ENCODE measurements around the gene LRP10. TPM values are rescaled to one million over a fixed set of nuclear protein-coding genes. Genes with fewer than 3 reads are reported as not detected.
A peak's percentile ranks its signal among the peaks of the same experiment; 100 is the strongest.
"Not testable (repeated sequence)": the region's sequence is repeated elsewhere in the genome, so short reads cannot be mapped to it uniquely, and the experiment has no call there.

Gene LRP10
- total RNA-seq, 3 donors from 2014 or later: 70.1 to 97.5 (median 82.3) TPM

DNA sequence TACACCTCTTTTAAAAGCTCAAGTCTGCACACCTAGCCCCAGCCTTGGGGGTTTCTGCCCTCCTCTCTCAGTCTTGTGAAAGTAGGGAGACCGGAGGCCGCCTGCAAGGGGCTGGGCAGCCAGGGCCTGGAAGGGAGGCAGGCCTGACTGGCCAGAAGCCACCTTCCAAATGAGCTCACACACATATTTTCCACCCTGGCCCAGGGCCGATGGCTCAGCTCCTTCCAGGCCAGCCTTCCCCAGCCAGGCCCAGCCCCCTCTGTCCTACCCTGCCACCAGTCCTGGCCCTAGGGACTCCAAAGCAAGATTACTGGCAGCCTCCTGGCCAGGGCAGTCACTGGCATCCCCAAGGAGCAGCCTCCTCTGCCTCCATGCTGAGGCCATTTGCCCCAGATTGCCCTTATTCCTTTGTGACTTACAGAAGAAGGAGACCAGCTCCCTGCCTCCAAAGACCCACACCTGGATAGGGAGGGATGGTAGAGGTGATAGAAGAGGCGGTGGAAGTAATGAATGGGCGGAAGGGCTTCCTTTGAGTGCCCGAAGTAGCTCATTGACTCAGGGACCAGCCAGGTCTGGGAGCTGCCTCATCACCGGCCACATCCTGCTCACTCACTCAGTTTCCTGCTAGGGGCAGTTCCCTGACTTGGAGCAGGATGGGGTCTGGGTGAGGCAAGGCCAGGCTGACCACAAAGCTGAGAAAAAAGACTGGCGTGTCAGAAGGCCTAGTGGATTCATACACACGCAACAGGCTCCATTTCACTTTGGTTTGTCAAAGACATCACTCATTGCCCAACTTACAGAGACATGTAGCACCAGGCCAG lies 20.4 kb upstream of the LRP10 start:
- DNase-seq (ENCODE audit: low spot score in 2 of 2): peak; percentile 78 to 88
- H3K36me3 ChIP-seq: no peaks in the 10 kb centered on the region
- no peaks in the 10 kb centered on the region for H3K9me3 ChIP-seq
- H3K27me3 ChIP-seq: no peaks in the 10 kb centered on the region
- peak overlapping the region; percentile 91 to 97 for H3K27ac ChIP-seq
- peak in 2 of 3 donors; percentile 79 to 85 for TF ChIP-seq POLR2AphosphoS5 (IDR thresholded peaks at IDR 0.05)
- TF ChIP-seq, protein P1, sequence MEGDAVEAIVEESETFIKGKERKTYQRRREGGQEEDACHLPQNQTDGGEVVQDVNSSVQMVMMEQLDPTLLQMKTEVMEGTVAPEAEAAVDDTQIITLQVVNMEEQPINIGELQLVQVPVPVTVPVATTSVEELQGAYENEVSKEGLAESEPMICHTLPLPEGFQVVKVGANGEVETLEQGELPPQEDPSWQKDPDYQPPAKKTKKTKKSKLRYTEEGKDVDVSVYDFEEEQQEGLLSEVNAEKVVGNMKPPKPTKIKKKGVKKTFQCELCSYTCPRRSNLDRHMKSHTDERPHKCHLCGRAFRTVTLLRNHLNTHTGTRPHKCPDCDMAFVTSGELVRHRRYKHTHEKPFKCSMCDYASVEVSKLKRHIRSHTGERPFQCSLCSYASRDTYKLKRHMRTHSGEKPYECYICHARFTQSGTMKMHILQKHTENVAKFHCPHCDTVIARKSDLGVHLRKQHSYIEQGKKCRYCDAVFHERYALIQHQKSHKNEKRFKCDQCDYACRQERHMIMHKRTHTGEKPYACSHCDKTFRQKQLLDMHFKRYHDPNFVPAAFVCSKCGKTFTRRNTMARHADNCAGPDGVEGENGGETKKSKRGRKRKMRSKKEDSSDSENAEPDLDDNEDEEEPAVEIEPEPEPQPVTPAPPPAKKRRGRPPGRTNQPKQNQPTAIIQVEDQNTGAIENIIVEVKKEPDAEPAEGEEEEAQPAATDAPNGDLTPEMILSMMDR (IDR thresholded peaks at IDR 0.05): no peak
- peaks cover 28% of the 10 kb centered on the region in 2 donors for H3K4me1 ChIP-seq
- peak overlapping the region in 1 of 3 donors; percentile 23 for H3K4me3 ChIP-seq
- intact Hi-C loops (cut with DNase I; ENCODE audit: low total_unique reads): no loop called here

DNA sequence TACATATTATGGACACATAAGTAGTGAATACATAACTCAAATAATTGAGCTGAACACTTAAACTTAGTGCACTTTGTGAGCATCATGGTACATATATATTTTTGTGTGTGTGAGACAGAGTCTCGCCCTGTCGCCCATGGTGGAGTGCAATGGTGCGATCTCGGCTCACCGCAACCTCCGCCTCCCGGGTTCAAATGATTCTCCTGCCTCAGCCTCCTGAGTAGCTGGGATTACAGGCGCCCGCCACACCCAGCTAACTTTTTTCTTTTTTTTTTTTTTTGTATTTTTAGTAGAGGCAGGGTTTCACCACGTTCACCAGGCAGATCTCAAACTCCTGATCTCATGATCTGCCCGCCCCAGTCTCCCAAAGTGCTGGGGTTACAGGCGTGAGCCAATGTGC lies 19.4 kb upstream of the LRP10 start:
- DNase-seq (ENCODE audit: low spot score in 2 of 2); H3K9me3 ChIP-seq; H3K36me3 ChIP-seq; intact Hi-C loops (cut with DNase I; ENCODE audit: low total_unique reads); H3K4me3 ChIP-seq; H3K27me3 ChIP-seq: not testable (repeated sequence)
- peak overlapping the region; percentile 91 to 97 for H3K27ac ChIP-seq
- H3K4me1 ChIP-seq: peaks cover 28% of the 10 kb centered on the region in 2 donors

DNA sequence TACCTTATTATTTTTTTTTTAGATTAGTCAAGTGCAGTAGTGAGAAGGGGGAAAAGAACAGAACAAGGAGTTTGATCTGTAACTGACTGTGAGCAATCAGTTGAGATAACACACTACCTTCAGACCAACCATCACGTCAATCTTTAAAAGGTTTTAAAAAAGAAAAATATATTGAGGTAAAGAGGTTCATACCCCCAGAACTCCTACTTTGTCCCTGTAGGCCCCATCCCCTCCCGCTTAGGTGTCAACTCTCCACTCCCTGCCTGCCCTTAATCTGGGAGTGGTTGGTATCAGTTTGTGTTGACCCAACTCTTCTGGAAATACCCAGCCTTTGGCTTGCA lies 19.0 kb upstream of the LRP10 start:
- Histone ChIP-seq H3K9me3 (no peaks in the 10 kb centered on the region), H3K36me3 (no peaks in the 10 kb centered on the region), H3K27me3 (no peaks in the 10 kb centered on the region), H3K4me1 (peaks cover 26 to 28% of the 10 kb centered on the region in 2 donors), H3K4me3 (no peak overlapping the region), H3K27ac (peak overlapping the region; percentile 38 to 69)
- TF ChIP-seq, protein P1 (IDR thresholded peaks at IDR 0.05): no peak
- DNase-seq (ENCODE audit: low spot score in 2 of 2): no peak
- intact Hi-C loops (cut with DNase I; ENCODE audit: low total_unique reads): no loop called here

GRCh38 chr14:22852940-22853767 lies 18.4 kb upstream of the LRP10 start:
- DNase-seq (ENCODE audit: low spot score in 2 of 2): peak; percentile 80 to 87
- no peaks in the 10 kb centered on the region for H3K27me3 ChIP-seq
- peak overlapping the region; percentile 38 to 69 for H3K27ac ChIP-seq
- TF ChIP-seq, protein P1 (IDR thresholded peaks at IDR 0.05): peak; percentile 94 to 96 (median 96)
- TF ChIP-seq POLR2AphosphoS5 (IDR thresholded peaks at IDR 0.05): peak; percentile 64 to 77 (median 66)
- no peak for TF ChIP-seq POLR2A (IDR thresholded peaks at IDR 0.05)
- H3K9me3 ChIP-seq: no peaks in the 10 kb centered on the region
- no peaks in the 10 kb centered on the region for H3K36me3 ChIP-seq
- peak overlapping the region; percentile 20 to 64 (median 45) for H3K4me3 ChIP-seq
- peaks cover 21 to 22% of the 10 kb centered on the region in 2 donors for H3K4me1 ChIP-seq
- intact Hi-C loops (cut with DNase I; ENCODE audit: low total_unique reads): no loop called here

DNA sequence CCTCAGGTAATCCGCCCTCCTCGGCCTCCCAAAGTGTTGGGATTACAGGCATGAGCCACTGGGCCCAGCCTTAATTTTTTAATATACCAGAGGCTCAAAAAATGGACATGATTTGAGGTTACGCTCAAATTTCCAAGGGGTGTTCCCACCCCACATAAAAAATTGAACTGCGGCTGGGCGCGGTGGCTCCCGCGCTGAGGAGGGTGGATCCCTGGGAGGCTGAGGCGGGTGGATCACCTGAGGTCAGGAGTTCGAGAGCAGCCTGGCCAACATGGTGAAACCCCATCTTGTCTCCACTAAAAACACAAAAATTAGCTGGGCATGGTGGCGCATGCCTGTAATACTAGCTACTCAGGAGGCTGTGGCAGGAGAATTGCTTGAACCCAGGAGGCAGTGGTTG lies 17.2 kb upstream of the LRP10 start:
- H3K4me3 ChIP-seq; H3K27me3 ChIP-seq; H3K9me3 ChIP-seq; H3K27ac ChIP-seq; intact Hi-C loops (cut with DNase I; ENCODE audit: low total_unique reads); H3K36me3 ChIP-seq: not testable (repeated sequence)
- peaks cover 21 to 22% of the 10 kb centered on the region in 2 donors for H3K4me1 ChIP-seq
- DNase-seq (ENCODE audit: low spot score in 2 of 2): peak in 1 of 2 donors; percentile 25
